Activated CD8-positive, alpha-beta T cell treated with anti-CD3 and anti-CD28 coated beads, Interleukin-2, amount 10 ng/mL, durations not matched to agents 7 days and 5 days (primary cell): ENCODE measurements around the gene ALX4. TPM values are rescaled to one million over a fixed set of nuclear protein-coding genes. Genes with fewer than 3 reads are reported as not detected.

Source experiments
- ATAC-seq: fragments of 150-1000 bp; cut with Tn5 transposase; one replicate; pipeline ENCODE4 v1.10.0; 2021; ENCODE audit warnings: moderate library complexity
- CTCF ChIA-PET: fragments of 350-600 bp; sonication (Branson Sonifier 250); formaldehyde crosslinking; loops from one replicate; lab custom pipeline; 2021; ENCODE audit warnings: antibody characterized with exemption; lab: Charles Lee
- POLR2A ChIA-PET: fragments of 350-600 bp; sonication (Branson Sonifier 250); formaldehyde crosslinking; loops from one replicate; lab custom pipeline; 2021; ENCODE audit warnings: antibody characterized with exemption; lab: Charles Lee
- DNase-seq: peaks from one replicate; pipeline ENCODE4 v3.0.0-alpha.2; 2020
- H3K27ac Mint-ChIP-seq: one replicate; pipeline ENCODE4 v1.8.0; 2021; ENCODE audit warnings: mild to moderate bottlenecking, mixed read lengths
- H3K27me3 Mint-ChIP-seq: one replicate; pipeline ENCODE4 v1.8.0; 2021; ENCODE audit warnings: low read depth, mixed read lengths
- H3K36me3 Mint-ChIP-seq: one replicate; pipeline ENCODE4 v1.8.0; 2021; ENCODE audit warnings: low read depth, mixed read lengths
- H3K4me1 Mint-ChIP-seq: one replicate; pipeline ENCODE4 v1.8.0; 2021; ENCODE audit warnings: low read depth, mixed read lengths
- H3K4me3 Mint-ChIP-seq: one replicate; pipeline ENCODE4 v1.8.0; 2021; ENCODE audit warnings: mild to moderate bottlenecking, mixed read lengths
- H3K9me3 Mint-ChIP-seq: one replicate; pipeline ENCODE4 v1.8.0; 2022; ENCODE audit warnings: mixed read lengths; ENCODE audit not compliant: insufficient read depth
- total RNA-seq, 2 experiments: library from RNA; stranded (reverse); gene quantifications; one replicate each; pipeline ENCODE4 v1.2.3, GENCODE V29; 2021

Gene ALX4
- total RNA-seq, 2 experiments from 2014 or later = not detected

DNA sequence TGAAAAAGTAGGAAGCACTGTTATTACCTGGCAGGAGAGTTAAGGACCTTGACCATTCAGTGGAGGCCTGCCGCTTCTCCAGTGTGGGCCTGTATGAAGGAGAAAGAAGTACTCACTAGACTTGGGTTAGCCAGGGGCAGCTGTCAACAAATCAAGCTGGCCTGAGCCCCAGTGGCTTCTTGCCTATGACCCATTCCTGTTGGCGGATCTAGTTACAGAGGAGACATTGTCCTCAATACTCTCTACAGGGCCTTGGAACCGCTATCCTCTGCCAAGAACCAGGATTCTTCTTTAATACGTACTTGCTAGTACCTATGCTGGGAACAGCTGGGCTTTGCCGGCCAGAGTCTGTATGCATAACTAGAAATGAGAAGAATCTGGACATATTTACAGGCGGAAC is 68.1 kb downstream of the ALX4 start:
- ChIA-PET CTCF (no interaction called here), POLR2A (no interaction called here)
- Mint-ChIP-seq H3K4me3 (no peak overlapping the region), H3K9me3 (no peaks in the 10 kb centered on the region), H3K36me3 (peaks cover 16% of the 10 kb centered on the region), H3K4me1 (no peaks in the 10 kb centered on the region), H3K27me3 (no peaks in the 10 kb centered on the region), H3K27ac (no peak overlapping the region)
- DNase-seq = no peak
- no peak for ATAC-seq

DNA sequence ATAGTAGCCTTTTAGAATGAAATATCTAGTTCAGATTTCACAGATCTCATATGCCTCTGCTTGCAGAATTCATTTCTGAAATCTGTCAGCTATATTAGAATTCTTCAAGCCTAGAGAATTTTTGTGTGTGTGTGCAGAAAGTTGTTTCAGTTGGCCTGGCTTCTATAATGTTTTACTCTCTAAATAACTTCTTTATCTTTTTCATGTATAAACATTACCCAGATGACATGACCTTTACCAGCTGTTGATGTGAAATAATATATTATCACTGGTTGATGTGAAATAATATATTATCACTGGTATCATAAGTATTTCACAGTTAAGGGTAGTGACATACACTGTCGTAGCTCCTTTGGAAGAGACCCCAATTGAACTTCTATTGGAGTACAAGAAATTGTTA is 72.8 kb downstream of the ALX4 start:
- ATAC-seq = no peak
- no peak for DNase-seq
- H3K27ac Mint-ChIP-seq = no peak overlapping the region
- ChIA-PET POLR2A (no interaction called here), CTCF (no interaction called here)
- H3K27me3 Mint-ChIP-seq = no peaks in the 10 kb centered on the region
- H3K9me3 Mint-ChIP-seq = no peaks in the 10 kb centered on the region
- H3K4me3 Mint-ChIP-seq = no peak overlapping the region
- peaks cover 9% of the 10 kb centered on the region for H3K36me3 Mint-ChIP-seq
- H3K4me1 Mint-ChIP-seq = no peaks in the 10 kb centered on the region

DNA sequence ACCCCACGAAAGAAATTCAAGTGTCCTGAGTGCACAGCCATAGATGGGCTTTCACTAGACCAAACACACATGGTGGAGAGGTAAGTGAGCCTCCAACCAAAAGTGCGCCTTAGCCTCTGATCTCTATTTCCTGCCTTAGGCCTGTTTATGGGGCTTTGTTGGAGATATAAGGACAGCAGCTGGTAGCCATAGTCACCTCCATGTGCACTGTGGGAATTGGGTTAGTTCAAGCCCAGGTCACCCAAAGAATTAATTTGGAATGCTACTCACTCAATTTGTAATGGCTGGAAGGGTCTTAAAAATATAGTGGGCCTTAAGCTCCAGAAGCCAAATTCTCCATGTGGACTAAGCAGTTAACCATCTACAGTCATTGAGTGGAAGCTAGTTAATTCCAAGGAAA is 73.6 kb downstream of the ALX4 start:
- no peaks in the 10 kb centered on the region for H3K27me3 Mint-ChIP-seq
- no peak overlapping the region for H3K27ac Mint-ChIP-seq
- H3K4me1 Mint-ChIP-seq = no peaks in the 10 kb centered on the region
- ChIA-PET CTCF (interaction anchor here (1.1 kb wide), 1 partner anchor 141 kb away, joined by 3 read pairs; the partner anchor contains the start of gene EXT2), POLR2A (no interaction called here)
- DNase-seq (no peak), ATAC-seq (no peak)
- peaks cover 9% of the 10 kb centered on the region for H3K36me3 Mint-ChIP-seq
- H3K4me3 Mint-ChIP-seq = no peak overlapping the region
- H3K9me3 Mint-ChIP-seq = no peaks in the 10 kb centered on the region

DNA sequence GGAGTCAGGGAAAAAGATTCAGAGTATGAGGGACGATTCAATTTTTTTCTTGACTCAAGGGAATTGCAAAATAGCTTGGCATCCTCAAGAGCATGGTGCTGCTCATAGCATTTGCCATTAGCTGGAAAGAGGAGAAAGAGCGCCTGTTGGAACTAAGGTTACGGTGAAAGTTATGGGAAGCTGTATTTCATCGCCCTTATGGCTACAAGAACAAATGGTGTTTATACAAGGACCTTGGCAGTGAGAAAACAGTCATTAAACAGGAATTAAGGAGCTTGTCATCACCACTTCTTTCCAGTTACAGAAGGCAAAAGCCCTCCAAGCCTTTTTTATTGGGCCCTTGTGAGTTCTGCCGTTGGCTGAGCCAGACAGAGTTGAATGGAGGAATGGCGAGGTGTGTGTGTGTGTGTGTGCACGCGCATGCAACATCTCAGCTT is 74.2 kb downstream of the ALX4 start:
- Mint-ChIP-seq H3K27ac (no peak overlapping the region), H3K9me3 (no peaks in the 10 kb centered on the region), H3K4me1 (no peaks in the 10 kb centered on the region), H3K4me3 (no peak overlapping the region), H3K36me3 (peaks cover 9% of the 10 kb centered on the region), H3K27me3 (no peaks in the 10 kb centered on the region)
- CTCF ChIA-PET = interaction anchor here (1.1 kb wide), 1 partner anchor 141 kb away, joined by 3 read pairs; the partner anchor contains the start of gene EXT2
- POLR2A ChIA-PET = no interaction called here
- no peak for DNase-seq
- ATAC-seq = no peak

DNA sequence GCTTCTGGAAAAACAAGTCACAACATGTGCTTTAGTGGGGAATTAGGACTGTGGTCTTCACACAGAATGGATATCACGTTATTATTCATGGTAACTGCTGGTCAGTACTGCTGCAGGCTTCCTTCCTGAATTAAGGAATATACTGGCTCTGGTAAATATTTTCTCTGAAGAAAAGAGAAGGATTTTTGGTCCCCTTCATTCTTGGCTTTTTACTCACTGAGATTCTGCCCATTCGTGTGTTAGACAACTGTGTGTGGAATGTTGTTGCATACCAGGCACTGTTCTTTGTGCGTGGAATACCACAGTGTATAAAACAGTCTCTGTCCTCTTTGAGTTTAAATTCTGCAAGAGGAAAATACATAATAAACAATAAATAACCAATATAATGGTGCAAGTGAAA is 80.3 kb downstream of the ALX4 start:
- Mint-ChIP-seq H3K4me3 (no peak overlapping the region), H3K4me1 (peaks cover 8% of the 10 kb centered on the region), H3K27ac (no peak overlapping the region), H3K9me3 (no peaks in the 10 kb centered on the region), H3K36me3 (no peaks in the 10 kb centered on the region), H3K27me3 (no peaks in the 10 kb centered on the region)
- POLR2A ChIA-PET = no interaction called here
- DNase-seq = no peak
- ATAC-seq = no peak
- CTCF ChIA-PET = no interaction called here

DNA sequence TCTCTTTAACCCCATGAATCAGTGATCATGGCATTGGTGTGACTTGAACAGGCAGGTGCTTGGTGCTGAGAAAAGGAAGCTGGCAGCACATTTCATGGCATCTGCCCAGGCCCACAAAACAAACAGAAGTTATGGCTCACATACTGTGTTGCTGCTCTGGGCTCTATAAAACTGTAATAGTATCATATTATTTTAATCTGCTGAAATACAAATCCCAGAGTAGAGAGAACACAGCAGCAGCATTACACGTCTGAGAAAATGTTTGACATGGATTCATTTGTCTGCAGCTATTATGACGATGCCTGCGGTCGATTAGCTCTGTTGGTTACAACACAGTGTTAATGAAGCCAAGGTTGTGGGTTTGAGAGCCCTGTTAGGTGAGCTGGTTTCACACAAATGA is 80.8 kb downstream of the ALX4 start:
- no peaks in the 10 kb centered on the region for H3K36me3 Mint-ChIP-seq

DNA sequence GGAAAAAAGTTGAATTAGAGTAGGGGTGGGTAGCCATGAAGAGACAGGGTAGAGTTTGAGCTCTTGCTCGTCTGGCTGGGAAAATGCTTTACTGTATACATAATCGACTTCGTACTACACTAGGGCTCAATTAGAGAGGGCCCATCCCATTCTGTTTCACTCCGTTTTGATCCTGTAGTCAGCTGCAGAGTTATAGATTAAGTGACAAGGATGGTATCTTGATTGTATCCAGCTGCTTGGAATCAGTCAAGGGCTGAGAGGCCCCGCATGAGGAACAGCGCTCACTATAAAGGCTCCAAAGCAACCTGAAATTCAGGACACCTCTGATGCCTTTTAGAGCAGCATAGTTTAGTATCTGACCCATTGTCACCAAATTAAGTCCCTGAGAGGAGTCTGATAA is 81.6 kb downstream of the ALX4 start:
- no peak for DNase-seq
- Mint-ChIP-seq H3K9me3 (no peaks in the 10 kb centered on the region), H3K36me3 (no peaks in the 10 kb centered on the region), H3K4me1 (peaks cover 8% of the 10 kb centered on the region), H3K27ac (no peak overlapping the region), H3K27me3 (no peaks in the 10 kb centered on the region), H3K4me3 (no peak overlapping the region)
- ChIA-PET CTCF (no interaction called here), POLR2A (no interaction called here)
- ATAC-seq = no peak

More for the DNA sequence above, 80.8 kb downstream of the ALX4 start:
- ChIA-PET POLR2A (no interaction called here), CTCF (no interaction called here)
- DNase-seq (no peak), ATAC-seq (no peak)
- Mint-ChIP-seq H3K4me3 (no peak overlapping the region), H3K27ac (no peak overlapping the region), H3K27me3 (no peaks in the 10 kb centered on the region), H3K4me1 (peaks cover 8% of the 10 kb centered on the region), H3K9me3 (no peaks in the 10 kb centered on the region)

DNA sequence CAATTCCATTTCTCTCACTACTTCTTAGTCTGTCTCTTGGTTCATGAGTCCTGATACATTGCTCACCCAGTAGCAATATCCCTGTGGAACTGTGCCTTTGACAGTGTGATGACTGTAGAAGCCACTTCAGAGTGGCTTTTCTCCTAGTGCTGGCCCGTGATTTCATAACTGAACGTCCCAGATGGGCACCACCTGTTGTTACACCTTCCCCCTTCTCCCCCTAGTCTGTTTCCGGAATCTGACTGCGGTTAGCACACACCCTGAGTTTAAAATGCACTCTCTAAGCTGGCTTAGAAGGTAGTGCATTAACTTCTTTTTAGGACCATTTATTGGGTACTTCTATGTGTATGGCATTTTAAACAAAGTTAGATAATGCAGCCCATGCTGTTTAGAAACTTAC is 83.0 kb downstream of the ALX4 start:
- Mint-ChIP-seq H3K27me3 (no peaks in the 10 kb centered on the region), H3K36me3 (no peaks in the 10 kb centered on the region), H3K4me3 (no peak overlapping the region), H3K9me3 (no peaks in the 10 kb centered on the region), H3K27ac (no peak overlapping the region), H3K4me1 (peaks cover 8% of the 10 kb centered on the region)
- ChIA-PET POLR2A (no interaction called here), CTCF (no interaction called here)
- DNase-seq (no peak), ATAC-seq (no peak)

DNA sequence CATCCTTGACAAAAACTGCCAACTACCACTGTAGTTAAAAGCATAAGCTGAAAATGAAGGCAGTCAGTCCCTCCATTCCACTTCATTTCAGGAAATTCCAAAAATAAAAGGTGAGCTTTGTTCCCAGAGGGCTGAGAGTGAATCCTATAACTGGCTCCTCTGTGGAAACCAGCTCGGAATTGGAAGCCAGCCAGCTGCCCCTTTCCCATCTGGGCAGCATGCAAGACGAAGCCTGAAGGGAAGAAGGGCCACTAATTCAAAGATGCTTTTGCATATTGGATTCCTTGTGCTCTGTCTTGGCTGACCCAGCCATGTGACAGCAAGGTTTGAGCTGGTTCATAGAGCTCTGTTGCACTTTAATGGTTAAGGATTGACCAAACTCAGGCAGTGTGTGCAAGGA is 83.4 kb downstream of the ALX4 start:
- Mint-ChIP-seq H3K9me3 (no peaks in the 10 kb centered on the region), H3K27ac (no peak overlapping the region), H3K27me3 (no peaks in the 10 kb centered on the region), H3K4me1 (peaks cover 8% of the 10 kb centered on the region), H3K36me3 (no peaks in the 10 kb centered on the region), H3K4me3 (no peak overlapping the region)
- CTCF ChIA-PET = no interaction called here
- ATAC-seq (no peak), DNase-seq (no peak)
- POLR2A ChIA-PET = no interaction called here

DNA sequence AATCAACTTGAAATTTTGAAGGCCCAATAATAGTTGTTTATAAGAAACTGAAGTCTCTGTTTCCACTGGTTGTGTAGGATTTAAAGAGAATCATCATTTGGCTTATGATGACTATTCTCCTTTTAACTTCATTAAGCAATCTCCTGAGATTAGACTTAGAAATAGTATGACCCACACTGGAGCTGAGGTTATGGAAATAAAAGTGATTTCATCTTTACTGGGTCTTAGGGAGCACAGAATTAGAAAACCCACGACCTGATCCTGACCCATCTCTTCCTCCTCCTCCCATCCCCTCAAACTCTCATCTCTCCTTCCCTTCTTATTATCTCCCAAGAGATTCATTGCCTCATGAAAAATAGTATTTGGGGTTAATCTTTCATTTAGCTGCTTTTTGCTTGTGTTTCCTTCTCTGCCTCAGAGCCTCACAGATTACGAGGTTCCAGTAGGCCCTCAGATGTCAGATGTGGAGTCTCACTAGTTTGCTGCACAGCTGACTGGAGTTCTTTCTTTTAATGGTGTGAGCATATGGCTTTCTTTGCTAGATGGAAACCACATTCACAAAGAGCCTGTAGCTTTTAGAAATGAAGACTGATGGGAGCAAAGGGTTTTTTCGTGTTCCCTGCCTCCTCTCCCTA is 85.0 kb downstream of the ALX4 start:
- CTCF ChIA-PET = interaction anchor here (0.9 to 1.4 kb wide), 3 partner anchors 12 to 91 kb away, joined by 3 to 4 read pairs (median 4); no protein-coding TSS in a partner anchor
- ATAC-seq = no peak
- Mint-ChIP-seq H3K4me1 (peaks cover 8% of the 10 kb centered on the region), H3K27me3 (no peaks in the 10 kb centered on the region), H3K27ac (no peak overlapping the region), H3K9me3 (no peaks in the 10 kb centered on the region), H3K4me3 (no peak overlapping the region), H3K36me3 (no peaks in the 10 kb centered on the region)
- no peak for DNase-seq
- POLR2A ChIA-PET = no interaction called here

DNA sequence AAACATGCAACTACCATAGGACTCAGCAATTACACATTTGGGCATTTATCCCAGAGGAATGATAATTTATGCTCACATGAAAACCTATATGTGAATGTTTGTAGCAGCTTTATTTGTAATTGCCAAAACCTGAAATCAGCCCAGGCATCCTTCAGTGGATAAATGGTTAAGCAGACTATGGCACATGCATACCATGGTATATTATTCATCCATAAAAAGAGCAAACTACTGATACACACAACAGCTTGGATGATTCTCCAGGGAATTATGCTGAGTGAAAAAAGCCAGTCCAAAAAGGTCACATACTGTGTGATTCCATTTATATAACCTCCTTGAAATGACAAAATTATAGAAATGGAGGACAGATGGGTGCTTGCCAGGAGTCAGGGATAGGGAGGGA is 86.7 kb downstream of the ALX4 start:
- DNase-seq (no peak), ATAC-seq (no peak)
- H3K4me1 Mint-ChIP-seq = peaks cover 8% of the 10 kb centered on the region
- ChIA-PET POLR2A (no interaction called here), CTCF (no interaction called here)
- no peak overlapping the region for H3K27ac Mint-ChIP-seq
- no peaks in the 10 kb centered on the region for H3K9me3 Mint-ChIP-seq
- no peaks in the 10 kb centered on the region for H3K27me3 Mint-ChIP-seq
- H3K4me3 Mint-ChIP-seq = no peak overlapping the region
- no peaks in the 10 kb centered on the region for H3K36me3 Mint-ChIP-seq

DNA sequence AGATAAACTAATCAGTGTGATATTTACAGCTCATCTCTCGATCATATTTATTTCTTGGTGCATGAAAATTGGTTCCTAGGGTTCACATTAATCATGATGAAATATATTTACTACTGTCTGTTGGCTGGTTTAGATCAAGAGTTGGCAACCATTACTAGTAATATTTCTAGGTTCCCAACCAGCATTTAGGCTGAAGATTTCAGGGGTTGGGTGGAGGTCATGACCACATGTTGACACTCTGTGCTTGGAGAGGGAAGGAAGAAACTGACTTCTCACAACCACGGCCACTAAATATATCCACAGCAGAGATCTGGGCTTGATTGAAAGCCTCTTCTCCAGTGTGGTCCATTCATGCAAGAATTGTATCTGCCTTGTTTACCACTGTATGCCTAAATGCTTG is 87.9 kb downstream of the ALX4 start:
- Mint-ChIP-seq H3K27ac (no peak overlapping the region), H3K4me1 (peaks cover 4% of the 10 kb centered on the region), H3K36me3 (no peaks in the 10 kb centered on the region), H3K27me3 (no peaks in the 10 kb centered on the region), H3K9me3 (no peaks in the 10 kb centered on the region), H3K4me3 (no peak overlapping the region)
- ChIA-PET CTCF (no interaction called here), POLR2A (no interaction called here)
- DNase-seq = no peak
- ATAC-seq = no peak

DNA sequence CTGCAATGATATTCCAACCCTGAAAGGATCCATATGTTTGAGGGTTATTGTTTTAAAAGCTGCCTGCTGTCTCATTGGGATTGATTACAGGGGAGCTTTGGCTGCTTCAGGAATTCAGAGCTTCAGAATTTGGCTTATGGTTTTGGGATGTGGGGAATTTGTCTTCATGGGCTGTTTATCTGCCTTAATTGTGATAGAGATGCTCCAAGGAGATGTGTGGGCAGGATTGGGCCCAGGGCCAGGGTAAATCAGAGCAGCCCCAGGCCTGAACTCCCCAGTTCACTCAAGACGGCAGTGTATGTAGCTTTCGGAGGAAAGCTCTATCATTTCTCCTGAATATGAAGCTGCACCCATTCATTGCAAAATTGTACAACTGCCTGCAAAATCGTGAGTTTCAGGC is 88.5 kb downstream of the ALX4 start:
- no peaks in the 10 kb centered on the region for H3K36me3 Mint-ChIP-seq
- no peak for DNase-seq
- no peak overlapping the region for H3K27ac Mint-ChIP-seq
- no peaks in the 10 kb centered on the region for H3K4me1 Mint-ChIP-seq
- H3K4me3 Mint-ChIP-seq = no peak overlapping the region
- no peaks in the 10 kb centered on the region for H3K27me3 Mint-ChIP-seq
- no peaks in the 10 kb centered on the region for H3K9me3 Mint-ChIP-seq
- CTCF ChIA-PET = no interaction called here
- no peak for ATAC-seq
- POLR2A ChIA-PET = no interaction called here
